HG03558 (cell line): Measurements from ENCODE around the gene MPRIP.

Experiments
- ATAC-seq: cut with Tn5 transposase; IDR thresholded peaks from one replicate; pipeline ENCODE4 v1.9.1; 2021; ENCODE audit warnings: moderate number of reproducible peaks; ENCODE audit not compliant: unreplicated experiment; ENCODE audit errors: extremely low read depth

MPRIP gene

DNA sequence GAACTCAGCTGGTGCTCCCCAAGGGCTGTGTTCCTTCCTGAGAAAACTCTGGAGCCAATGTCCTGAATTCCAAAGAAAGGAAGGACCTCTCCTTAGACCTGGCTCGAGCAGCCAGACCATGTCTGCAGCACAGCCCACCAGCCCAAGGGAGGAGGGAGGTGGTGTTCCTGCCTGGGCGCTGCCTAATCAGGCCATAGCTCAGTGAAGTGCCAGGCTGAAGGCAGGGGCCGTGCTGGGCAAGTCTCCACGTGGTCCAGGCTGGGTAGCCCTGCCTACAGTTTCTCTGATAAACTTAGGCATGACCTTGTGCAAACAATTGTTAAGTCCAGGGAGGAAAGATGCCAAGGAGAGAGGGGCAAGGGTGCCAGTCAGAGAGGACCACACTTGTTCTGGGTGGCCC lies 76.8 kb downstream of the MPRIP start:
- no peak for ATAC-seq

DNA sequence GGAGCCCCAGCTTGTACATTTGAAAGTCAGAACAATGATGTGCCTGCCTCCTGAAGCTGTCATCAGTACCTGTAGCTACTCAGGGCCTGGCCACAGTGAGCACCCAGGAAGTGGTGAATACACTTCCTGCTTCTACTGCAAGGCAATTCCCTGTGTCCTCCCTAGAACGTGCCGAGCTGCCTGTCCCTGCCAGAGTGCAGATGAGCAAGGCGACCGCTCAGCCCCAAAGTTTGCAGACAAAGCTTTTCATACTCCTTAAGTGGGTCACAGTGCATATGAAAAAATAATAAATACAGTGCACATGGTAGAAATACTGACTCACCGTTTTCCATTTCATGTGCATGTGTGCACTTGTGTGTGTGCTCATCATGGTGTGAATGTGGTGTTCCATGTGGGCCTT lies 77.3 kb downstream of the MPRIP start:
- no peak for ATAC-seq

DNA sequence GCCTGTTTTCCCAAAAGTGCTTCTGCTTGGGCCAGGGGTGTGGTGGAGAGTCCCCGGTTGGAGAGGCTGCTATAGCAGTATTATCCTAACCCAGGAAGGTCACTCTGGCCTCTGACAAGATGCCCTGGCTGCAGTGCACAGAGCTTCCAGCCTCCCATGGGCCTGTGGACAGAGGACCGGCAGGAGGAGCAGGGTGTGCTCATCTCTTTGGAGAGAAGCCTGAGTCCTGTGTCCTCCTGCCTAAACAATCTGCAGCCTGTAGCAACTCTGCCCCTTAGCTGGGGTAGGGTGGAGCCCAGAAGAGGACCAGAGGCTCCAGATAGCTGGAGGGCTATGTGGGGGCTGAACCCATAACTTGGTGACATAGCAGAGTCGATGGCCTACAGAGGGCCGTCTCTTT lies 78.0 kb downstream of the MPRIP start:
- no peak for ATAC-seq

DNA sequence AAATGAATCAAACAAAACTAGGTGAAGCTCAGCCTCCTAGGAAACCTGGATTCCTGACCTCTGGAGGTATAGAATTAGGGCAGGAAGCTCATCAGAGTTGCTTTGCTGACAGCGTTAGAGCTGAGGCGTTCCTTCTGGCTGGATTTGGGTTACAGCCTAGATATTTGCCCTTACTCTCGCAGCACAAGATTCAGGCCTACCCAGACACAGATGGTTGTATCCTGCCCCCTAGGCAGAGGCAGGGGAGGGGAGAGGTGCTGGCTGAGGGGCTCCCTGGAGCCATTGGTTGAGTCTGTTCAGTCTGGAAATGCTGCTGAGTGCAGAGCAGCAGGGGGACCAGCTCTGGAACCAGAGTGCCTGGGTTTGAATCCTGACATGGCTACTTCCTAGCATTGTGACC lies 78.4 kb downstream of the MPRIP start:
- no peak for ATAC-seq

DNA sequence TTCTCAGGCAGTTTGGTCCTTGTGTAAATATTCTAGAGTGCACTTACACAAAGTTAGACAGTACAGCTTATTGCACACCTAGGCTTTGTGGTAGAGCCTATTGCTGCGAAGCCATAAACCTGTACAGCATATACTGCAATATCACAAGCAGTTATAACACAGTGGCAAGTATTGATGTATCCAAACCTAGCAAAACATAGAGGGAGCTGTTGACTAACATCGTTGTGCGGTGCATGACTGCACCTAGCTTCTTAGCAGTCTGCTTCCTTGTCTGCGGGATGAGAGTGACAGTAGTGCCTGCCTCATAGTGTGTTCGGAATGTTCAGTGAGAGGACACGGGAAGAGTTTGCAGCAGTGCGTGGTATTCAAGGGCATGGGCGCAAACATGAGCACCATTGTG lies 78.9 kb downstream of the MPRIP start:
- ATAC-seq, result no peak

DNA sequence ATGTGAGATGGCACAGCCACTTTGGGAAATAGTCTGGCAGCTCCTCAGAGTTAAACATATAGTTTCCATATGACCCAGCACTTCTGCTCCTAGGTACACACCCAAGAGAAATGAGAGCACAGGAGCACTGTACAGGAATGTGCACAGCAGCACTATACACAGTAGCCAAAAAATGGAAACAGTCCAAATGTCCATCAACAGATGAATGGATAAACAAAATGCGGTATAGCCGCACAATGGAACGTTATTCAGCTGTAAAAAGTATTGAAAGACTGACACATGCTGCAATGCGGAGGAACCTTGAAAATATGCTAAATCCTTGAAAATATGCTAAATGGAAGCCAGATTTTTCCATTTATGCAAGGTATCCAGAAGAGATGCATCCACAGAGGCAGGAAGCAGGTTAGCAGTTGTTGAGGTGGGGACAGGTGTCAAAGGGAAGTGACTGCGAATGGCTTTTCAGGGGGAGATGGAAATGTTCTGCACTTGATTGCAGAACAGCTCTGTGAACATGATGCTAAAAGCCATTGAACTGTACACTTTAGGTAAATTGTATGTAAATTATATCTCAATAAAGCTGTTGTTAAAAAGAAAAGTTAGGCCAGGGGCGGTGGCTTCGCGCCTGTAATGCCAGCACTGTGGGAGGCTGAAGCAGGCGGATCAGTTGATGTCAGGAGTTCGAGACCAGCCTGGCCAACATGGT lies 80.7 kb downstream of the MPRIP start:
- no peak for ATAC-seq

DNA sequence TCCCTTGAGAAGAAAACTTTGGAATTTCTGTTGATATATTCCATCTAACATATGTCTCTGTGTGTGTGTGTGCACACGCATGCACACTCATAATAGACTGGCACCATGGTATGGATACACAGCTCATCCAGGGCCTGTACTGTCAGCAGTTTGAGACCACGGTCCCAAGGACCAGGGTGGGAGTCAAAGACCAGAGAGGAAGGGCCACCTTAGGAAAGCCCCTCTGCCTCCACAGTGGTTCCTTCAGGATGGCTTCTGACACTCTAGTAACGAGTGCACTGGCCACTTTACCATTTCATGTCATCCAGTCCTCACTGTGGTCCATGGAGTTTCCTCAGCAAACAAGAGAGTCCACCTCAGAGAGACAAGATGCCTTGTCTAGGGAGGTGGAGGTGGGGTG lies 82.1 kb downstream of the MPRIP start:
- no peak for ATAC-seq

DNA sequence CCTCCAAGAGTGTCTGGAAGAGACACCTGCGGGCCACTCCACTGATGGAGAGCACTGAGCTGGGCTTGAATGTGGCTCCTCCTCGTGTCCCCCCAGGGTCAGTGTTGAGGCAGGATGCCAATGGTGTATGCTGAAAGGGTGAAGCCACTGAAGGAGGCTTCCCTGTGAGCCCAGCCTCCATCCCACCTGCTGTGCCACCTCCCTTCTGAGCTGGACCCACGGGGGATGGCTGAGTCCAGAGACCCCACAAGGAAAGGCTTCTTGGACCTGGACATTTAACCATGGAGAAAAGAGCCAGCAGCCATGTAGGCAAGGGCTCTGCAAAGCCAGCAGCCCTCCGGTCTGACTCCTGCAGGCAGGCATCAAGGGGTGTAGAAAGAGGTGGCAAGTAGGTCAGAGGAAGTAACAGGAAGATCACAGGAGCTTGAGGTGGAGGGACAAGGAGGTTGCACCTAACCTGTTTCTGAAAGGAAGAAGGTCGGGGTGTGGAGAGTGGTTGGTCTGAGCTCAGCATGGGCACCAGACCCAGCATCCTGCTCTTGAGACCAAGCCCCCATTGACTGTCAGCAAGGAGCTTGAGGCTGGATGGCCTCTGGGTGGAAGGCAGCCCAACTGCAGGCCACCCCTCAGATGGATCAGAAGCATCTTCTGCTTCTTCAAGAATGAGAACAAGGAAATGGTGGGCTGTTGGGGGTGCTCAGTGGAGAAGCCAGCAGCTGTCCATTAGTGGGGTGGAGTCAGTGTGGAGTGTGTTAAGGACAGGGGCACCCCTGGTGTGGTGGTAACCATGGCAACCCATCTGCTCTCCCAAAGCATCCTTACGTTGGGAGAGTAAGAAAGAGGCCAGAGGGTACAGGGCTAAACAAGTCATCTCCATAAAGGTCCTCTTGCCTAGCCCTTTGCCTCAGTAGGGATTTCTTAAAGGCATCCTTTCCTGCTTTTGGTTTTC lies 83.2 kb downstream of the MPRIP start:
- no peak for ATAC-seq

DNA sequence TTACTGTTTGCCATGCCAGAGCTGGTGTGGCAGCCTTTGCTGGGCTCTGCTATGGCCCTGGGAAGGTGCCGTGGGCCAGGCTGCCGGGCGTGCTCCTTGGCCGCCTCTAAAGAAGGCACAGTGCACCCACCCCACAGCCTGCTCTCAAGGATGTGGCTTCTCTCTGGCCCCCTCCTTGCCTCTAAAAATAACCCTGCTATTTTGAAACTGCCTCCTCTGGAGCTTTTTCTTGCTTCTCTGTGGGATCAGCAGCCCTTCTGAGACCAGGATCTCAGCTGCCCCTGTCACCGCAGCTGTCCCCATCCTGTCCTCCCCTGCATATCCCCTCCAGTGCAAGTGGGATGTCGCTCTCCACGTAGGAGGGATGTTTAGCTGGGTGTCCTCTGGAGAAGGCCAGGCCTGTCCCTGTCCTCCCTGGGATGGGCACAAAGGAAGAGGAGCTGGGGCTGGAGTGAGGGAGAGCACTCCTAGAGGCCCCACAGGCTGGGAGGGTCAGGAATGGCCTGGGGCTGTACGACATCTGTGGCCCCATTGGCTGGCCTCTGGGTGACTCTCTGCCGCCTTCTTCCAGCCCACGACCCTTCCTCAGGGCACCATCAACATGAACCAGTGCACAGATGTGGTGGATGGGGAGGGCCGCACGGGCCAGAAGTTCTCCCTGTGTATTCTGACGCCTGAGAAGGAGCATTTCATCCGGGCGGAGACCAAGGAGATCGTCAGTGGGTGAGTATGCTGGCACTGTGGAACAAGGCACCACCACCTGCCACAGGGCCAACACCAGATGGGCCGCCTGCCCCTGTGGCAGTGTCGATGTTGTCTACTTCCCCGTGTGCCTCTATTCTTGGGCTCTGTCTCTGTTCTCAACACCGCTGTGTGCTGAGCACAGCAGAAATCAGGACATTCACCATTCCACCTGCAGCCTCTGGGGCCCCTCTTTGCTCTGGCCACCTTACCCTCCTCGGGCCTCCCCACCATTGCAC lies 84.2 kb downstream of the MPRIP start:
- no peak for ATAC-seq

DNA sequence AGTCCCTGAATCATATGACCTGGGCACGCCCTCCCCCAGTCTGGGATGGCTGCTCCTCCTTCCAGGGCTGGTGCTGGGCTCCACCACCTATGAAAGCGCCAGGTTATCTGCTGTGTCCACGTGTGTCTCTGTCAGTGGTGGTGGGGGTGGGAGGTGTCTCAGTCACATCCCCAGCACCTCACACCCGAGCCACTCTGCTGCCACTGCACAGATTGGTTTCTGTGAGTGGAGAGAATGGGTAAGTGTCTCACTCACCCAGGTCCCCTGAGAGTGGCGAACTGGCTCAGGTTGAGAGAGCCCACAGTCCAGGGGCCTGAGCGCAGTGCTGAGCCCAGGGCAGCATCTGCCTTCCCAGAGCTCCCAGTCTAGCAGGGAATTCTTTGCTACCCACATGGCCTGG lies 84.9 kb downstream of the MPRIP start:
- ATAC-seq, result no peak

DNA sequence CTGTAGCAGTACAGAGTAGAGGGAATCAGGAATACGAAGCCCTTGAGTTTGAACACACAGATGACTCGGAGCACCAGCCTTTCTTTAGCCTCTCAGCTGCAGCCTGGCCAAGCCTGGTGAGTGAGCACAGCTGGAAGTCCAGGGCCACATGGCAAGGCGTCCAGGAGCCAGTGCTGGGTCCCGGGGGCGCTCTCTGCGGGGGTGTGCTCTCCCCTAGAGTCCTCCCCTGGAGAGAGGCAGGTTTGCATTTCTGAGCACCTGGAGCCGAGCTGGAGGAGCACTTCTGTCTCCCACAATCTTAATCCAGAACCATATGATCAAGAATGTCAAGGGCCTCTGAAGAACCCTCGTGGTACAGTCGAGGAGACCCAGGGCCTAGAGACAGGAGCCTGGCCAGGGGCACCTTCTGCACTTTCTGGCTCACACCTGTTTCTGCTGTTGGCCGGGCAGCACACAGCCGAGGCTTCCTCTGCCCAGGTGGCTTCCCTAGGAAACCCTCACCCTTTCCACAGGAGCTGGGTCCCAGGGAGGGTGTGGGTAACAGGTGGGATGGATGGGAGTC lies 85.6 kb downstream of the MPRIP start:
- no peak for ATAC-seq

DNA sequence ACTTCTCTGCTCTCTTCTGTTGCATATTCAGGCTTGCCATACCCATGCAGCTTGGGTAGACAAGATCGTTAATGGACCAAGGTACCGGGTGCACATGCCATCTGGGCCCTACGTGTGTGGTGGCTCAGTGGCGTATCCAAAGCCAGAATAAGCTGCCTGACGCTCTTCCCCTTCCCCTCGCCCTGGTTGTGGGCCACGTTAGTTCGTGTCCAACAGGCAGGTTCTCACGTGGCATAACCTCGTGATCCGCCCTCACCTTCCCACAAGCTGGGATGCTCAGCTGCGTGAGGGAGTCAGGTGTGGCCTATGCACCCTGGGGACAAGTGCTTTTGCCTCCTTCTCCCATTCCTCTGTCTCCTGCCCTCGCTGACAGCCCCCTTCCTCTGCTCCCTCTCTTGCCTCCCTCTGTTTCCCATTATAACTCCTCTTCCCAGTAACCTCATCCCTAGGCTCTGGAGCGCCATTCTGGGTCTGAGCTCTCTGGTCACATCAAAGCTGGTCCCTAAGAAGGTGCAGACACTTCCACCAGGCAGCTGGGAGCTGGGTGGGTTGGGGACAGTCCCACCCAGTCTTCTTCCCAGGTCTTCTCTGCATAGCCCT lies 86.3 kb downstream of the MPRIP start:
- no peak for ATAC-seq

DNA sequence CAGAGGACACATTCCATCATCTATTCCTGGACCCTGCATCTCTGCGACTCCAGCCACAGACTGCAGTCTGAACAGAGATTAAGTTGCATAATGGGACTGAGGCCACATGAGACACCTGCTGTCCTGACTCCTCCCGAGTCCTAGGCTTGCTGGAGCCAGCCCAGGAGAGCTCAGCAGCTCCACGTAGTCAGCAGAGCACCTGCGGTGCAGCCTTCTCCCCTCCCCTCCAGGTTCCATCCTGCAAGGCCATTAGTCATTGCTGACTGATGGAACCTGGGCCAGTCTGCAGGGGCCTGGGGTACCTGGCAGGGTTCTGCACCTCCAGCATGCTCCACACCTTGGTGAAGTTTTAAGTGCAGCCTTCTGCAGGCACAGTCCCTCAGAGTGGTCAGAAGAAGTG lies 87.2 kb downstream of the MPRIP start:
- ATAC-seq, result no peak

DNA sequence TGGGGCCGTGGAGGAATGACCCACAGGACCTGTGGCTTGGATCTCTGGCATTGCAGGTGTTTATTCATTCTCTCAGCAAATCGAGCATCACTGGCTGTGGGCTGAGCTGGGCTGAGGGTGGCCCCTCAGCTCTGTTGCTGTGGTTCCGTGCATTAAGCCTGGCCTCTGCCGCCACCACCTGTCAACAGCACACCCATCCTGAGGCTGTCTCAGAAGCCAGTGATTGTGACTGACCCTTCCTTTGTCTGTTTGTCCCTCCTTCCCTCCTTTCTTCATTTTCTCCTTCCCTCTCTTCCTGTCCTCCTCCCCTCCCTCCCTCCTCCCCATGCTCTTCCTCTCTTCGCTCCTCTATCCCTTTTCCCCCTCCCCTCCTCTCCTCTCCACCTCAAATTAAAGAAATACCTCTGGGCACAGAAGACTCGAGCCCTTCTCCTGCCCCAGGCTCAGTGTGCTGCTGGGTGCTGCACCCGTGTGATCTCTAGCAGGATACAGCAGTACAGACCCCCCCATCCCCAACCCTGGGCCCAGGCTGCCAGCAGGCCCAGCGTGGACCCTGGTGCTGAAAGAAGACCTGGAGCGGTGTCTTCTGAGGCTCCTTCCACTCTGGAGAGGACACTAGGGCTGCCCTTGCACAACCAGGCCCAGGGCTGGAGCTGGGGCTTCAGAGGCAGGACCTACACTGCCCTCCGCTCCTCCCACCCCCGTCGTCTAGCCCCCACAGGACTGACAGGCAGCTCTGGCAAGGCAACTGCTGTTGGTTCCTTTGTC lies 88.0 kb downstream of the MPRIP start:
- no peak for ATAC-seq

DNA sequence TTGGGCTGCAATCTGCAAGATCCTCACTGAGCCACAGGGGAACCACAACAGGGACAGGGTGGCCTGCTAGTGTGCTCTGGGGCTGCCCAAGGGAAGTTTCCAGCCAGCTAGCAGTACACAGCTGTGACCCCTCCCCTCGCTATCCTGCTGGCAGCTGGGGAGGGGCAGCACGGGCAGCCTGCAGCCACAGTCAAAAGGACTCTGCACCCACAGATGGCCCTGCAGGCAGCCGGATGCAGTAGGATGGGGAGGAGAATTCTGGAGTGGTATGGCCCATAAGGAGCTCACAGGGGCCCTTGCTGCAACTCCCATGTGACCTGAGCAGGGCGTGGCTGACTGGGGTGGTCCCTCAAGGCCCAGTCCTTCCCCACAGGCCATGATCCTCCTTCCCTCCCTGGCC lies 89.6 kb downstream of the MPRIP start:
- no peak for ATAC-seq

DNA sequence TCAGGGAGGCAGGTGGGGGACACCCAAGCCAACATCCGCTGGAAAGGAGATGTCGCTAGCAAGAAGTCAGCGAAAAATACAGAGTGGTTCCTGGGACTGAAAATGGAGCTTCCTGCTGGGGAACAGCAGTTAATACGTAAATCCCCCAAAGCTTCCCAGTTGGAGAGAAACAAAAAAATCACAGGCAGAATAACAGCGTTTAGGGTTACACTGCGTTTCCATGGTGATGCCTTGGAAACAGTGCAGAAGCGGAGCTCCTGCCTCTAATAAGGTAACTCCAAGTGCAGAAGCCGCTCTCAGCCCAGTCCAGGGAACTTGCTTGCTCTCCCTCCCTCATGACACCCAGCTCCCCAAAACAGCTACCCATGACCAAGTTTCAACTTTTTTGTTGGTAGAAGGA lies 90.5 kb downstream of the MPRIP start:
- ATAC-seq, result no peak

DNA sequence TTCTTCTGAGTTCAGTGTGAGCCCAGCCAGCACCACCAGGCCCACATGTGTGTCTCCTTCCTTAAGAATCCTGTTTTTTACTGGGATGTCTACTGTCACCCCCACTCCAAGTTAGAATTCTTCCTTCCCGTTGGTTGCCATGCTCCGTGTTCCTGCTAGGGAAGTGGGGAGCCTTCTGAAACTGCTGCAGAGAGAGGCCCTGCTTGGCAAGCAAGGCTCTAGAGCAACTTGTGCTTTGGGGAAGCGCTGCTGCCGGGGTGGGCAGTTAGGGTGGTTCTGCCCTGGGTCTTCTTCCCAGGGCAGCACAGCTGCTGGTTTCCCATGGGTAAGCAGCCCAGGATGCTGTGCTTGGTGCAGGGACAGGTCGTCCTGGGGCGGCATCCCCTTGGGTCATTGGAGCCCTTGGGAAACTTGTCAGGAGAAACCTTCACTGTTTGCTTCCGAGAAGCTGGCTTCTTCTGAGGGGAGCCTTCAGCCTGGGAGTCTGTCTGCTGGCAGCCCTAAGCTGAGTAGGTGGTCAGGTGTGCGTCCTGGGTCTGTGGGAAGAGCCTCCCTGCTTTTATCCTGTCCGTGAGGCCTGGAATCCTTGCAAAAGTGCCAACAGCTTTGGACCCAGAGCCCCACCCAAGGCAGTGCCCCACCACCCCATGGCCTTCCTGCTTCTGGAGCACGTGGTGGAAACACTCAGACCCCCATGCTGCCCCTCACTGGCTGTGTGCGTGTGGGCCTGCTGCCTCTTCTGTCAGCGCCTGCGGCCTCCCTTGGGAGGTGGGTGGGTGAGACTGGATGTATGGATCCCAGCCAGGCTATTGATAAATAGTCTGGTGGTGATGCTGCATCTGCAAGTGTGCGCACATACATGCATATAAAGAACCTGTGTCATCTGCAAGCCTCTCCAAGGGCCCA lies 92.0 kb downstream of the MPRIP start:
- ATAC-seq, result no peak

DNA sequence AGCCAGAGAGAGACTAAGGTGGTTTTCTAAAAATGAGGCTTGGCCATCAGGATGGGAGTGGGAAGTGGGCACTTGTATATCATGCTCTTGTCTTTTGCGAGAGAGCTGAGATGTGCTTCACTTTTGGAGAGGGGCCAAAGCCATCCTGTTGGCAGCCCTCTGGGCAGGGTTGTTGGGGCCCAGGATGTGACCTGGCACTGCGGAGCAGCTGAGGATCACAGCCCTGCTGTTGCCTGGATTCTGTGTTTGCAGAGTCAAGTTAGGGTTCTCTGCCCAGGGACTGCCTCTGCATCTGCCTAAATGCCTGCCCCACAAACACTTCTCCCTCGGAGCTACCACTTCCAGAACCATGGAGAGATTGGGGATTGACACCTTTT lies 92.7 kb downstream of the MPRIP start:
- no peak for ATAC-seq
